ENCODE results near the gene KCNB1.

Gene KCNB1

GRCh38 chr20:49482621-49483017, at the start of gene KCNB1:
Gene KCNB1, minus strand, starts transcription at chr20:49482668. Its CDS starts 188 bp downstream, at chr20:49482480.
- no peak within 1 kb of the TSS for H3K9ac ChIP-seq (ENCODE audit: low read length)
- no peaks in the 10 kb centered on the region for H3K36me3 ChIP-seq (ENCODE audit: control insufficient read depth, low read depth, low read length)
- no peak within 1 kb of the TSS for H3K27ac ChIP-seq (ENCODE audit: low read length)
- H3K27me3 ChIP-seq (ENCODE audit: control insufficient read depth, insufficient read depth, low read length) = peaks cover 37% of the 10 kb centered on the region
- H3K9me3 ChIP-seq (ENCODE audit: control insufficient read depth, low read depth, low read length) = no peaks in the 10 kb centered on the region
- no peaks in the 10 kb centered on the region for H3K4me1 ChIP-seq (ENCODE audit: control insufficient read depth, low read depth, low read length)
- peak within 1 kb of the TSS; percentile 56 for H3K4me3 ChIP-seq (ENCODE audit: low read length)

- H3K9me3 ChIP-seq (ENCODE audit: control insufficient read depth, low read depth, low read length) = no peaks in the 10 kb centered on the region
- H3K36me3 ChIP-seq (ENCODE audit: control insufficient read depth, low read depth, low read length) = peaks cover 11% of the 10 kb centered on the region
- no peak overlapping the region for H3K4me3 ChIP-seq (ENCODE audit: low read length)
- H3K4me1 ChIP-seq (ENCODE audit: control insufficient read depth, low read depth, low read length) = peaks cover 5% of the 10 kb centered on the region
- no peaks in the 10 kb centered on the region for H3K27me3 ChIP-seq (ENCODE audit: control insufficient read depth, insufficient read depth, low read length)
- no peak overlapping the region for H3K9ac ChIP-seq (ENCODE audit: low read length)
- no peak overlapping the region for H3K27ac ChIP-seq (ENCODE audit: low read length)
These were observed 47.0 kb upstream of the KCNB1 start for GRCh38 chr20:49529470-49529869.

- Histone ChIP-seq H3K27ac (ENCODE audit: low read length) (no peak overlapping the region), H3K27me3 (ENCODE audit: control insufficient read depth, insufficient read depth, low read length) (no peaks in the 10 kb centered on the region), H3K4me3 (ENCODE audit: low read length) (no peak overlapping the region), H3K9ac (ENCODE audit: low read length) (no peak overlapping the region), H3K4me1 (ENCODE audit: control insufficient read depth, low read depth, low read length) (peaks cover 5% of the 10 kb centered on the region), H3K9me3 (ENCODE audit: control insufficient read depth, low read depth, low read length) (no peaks in the 10 kb centered on the region), H3K36me3 (ENCODE audit: control insufficient read depth, low read depth, low read length) (peaks cover 8% of the 10 kb centered on the region)
These were observed 44.1 kb upstream of the KCNB1 start for GRCh38 chr20:49526568-49526967.

GRCh38 chr20:49526056-49526455, 43.6 kb upstream of the KCNB1 start:
- peaks cover 8% of the 10 kb centered on the region for H3K36me3 ChIP-seq (ENCODE audit: control insufficient read depth, low read depth, low read length)
- no peak overlapping the region for H3K4me3 ChIP-seq (ENCODE audit: low read length)
- H3K4me1 ChIP-seq (ENCODE audit: control insufficient read depth, low read depth, low read length) = peaks cover 5% of the 10 kb centered on the region
- no peak overlapping the region for H3K27ac ChIP-seq (ENCODE audit: low read length)
- H3K27me3 ChIP-seq (ENCODE audit: control insufficient read depth, insufficient read depth, low read length) = no peaks in the 10 kb centered on the region
- no peaks in the 10 kb centered on the region for H3K9me3 ChIP-seq (ENCODE audit: control insufficient read depth, low read depth, low read length)
- H3K9ac ChIP-seq (ENCODE audit: low read length) = no peak overlapping the region

- no peaks in the 10 kb centered on the region for H3K27me3 ChIP-seq (ENCODE audit: control insufficient read depth, insufficient read depth, low read length)
- H3K36me3 ChIP-seq (ENCODE audit: control insufficient read depth, low read depth, low read length) = peaks cover 6% of the 10 kb centered on the region
- H3K9me3 ChIP-seq (ENCODE audit: control insufficient read depth, low read depth, low read length) = no peaks in the 10 kb centered on the region
- peaks cover 5% of the 10 kb centered on the region for H3K4me1 ChIP-seq (ENCODE audit: control insufficient read depth, low read depth, low read length)
- no peak overlapping the region for H3K27ac ChIP-seq (ENCODE audit: low read length)
- H3K4me3 ChIP-seq (ENCODE audit: low read length) = no peak overlapping the region
- H3K9ac ChIP-seq (ENCODE audit: low read length) = no peak overlapping the region
These were observed 41.4 kb upstream of the KCNB1 start for GRCh38 chr20:49523767-49524360.

GRCh38 chr20:49521356-49521755, 38.9 kb upstream of the KCNB1 start:
- Histone ChIP-seq H3K36me3 (ENCODE audit: control insufficient read depth, low read depth, low read length) (peaks cover 8% of the 10 kb centered on the region), H3K9me3 (ENCODE audit: control insufficient read depth, low read depth, low read length) (no peaks in the 10 kb centered on the region), H3K27ac (ENCODE audit: low read length) (no peak overlapping the region), H3K4me1 (ENCODE audit: control insufficient read depth, low read depth, low read length) (no peaks in the 10 kb centered on the region), H3K27me3 (ENCODE audit: control insufficient read depth, insufficient read depth, low read length) (no peaks in the 10 kb centered on the region), H3K4me3 (ENCODE audit: low read length) (no peak overlapping the region), H3K9ac (ENCODE audit: low read length) (no peak overlapping the region)

GRCh38 chr20:49519777-49520359, 37.4 kb upstream of the KCNB1 start:
- H3K9me3 ChIP-seq (ENCODE audit: control insufficient read depth, low read depth, low read length) = no peaks in the 10 kb centered on the region
- no peak overlapping the region for H3K4me3 ChIP-seq (ENCODE audit: low read length)
- H3K36me3 ChIP-seq (ENCODE audit: control insufficient read depth, low read depth, low read length) = peaks cover 5% of the 10 kb centered on the region
- H3K4me1 ChIP-seq (ENCODE audit: control insufficient read depth, low read depth, low read length) = no peaks in the 10 kb centered on the region
- no peak overlapping the region for H3K9ac ChIP-seq (ENCODE audit: low read length)
- no peaks in the 10 kb centered on the region for H3K27me3 ChIP-seq (ENCODE audit: control insufficient read depth, insufficient read depth, low read length)
- H3K27ac ChIP-seq (ENCODE audit: low read length) = no peak overlapping the region

- Histone ChIP-seq H3K9me3 (ENCODE audit: control insufficient read depth, low read depth, low read length) (no peaks in the 10 kb centered on the region), H3K9ac (ENCODE audit: low read length) (no peak overlapping the region), H3K36me3 (ENCODE audit: control insufficient read depth, low read depth, low read length) (peaks cover 5% of the 10 kb centered on the region), H3K4me3 (ENCODE audit: low read length) (no peak overlapping the region), H3K27ac (ENCODE audit: low read length) (no peak overlapping the region), H3K4me1 (ENCODE audit: control insufficient read depth, low read depth, low read length) (no peaks in the 10 kb centered on the region), H3K27me3 (ENCODE audit: control insufficient read depth, insufficient read depth, low read length) (no peaks in the 10 kb centered on the region)
These were observed 36.8 kb upstream of the KCNB1 start for GRCh38 chr20:49519212-49519712.

GRCh38 chr20:49518576-49518975, 36.1 kb upstream of the KCNB1 start:
- H3K27me3 ChIP-seq (ENCODE audit: control insufficient read depth, insufficient read depth, low read length) = no peaks in the 10 kb centered on the region
- H3K27ac ChIP-seq (ENCODE audit: low read length) = no peak overlapping the region

GRCh38 chr20:49517805-49518100, 35.3 kb upstream of the KCNB1 start:
- Histone ChIP-seq H3K4me1 (ENCODE audit: control insufficient read depth, low read depth, low read length) (no peaks in the 10 kb centered on the region), H3K4me3 (ENCODE audit: low read length) (no peak overlapping the region), H3K36me3 (ENCODE audit: control insufficient read depth, low read depth, low read length) (peaks cover 5% of the 10 kb centered on the region), H3K9me3 (ENCODE audit: control insufficient read depth, low read depth, low read length) (no peaks in the 10 kb centered on the region), H3K27me3 (ENCODE audit: control insufficient read depth, insufficient read depth, low read length) (no peaks in the 10 kb centered on the region), H3K9ac (ENCODE audit: low read length) (no peak overlapping the region), H3K27ac (ENCODE audit: low read length) (no peak overlapping the region)

More at GRCh38 chr20:49518576-49518975, 36.1 kb upstream of the KCNB1 start:
- no peaks in the 10 kb centered on the region for H3K4me1 ChIP-seq (ENCODE audit: control insufficient read depth, low read depth, low read length)
- no peaks in the 10 kb centered on the region for H3K9me3 ChIP-seq (ENCODE audit: control insufficient read depth, low read depth, low read length)
- H3K9ac ChIP-seq (ENCODE audit: low read length) = no peak overlapping the region
- no peak overlapping the region for H3K4me3 ChIP-seq (ENCODE audit: low read length)
- H3K36me3 ChIP-seq (ENCODE audit: control insufficient read depth, low read depth, low read length) = peaks cover 5% of the 10 kb centered on the region

- Histone ChIP-seq H3K4me1 (ENCODE audit: control insufficient read depth, low read depth, low read length) (no peaks in the 10 kb centered on the region), H3K27me3 (ENCODE audit: control insufficient read depth, insufficient read depth, low read length) (no peaks in the 10 kb centered on the region), H3K9ac (ENCODE audit: low read length) (no peak overlapping the region), H3K36me3 (ENCODE audit: control insufficient read depth, low read depth, low read length) (peaks cover 5% of the 10 kb centered on the region), H3K4me3 (ENCODE audit: low read length) (no peak overlapping the region), H3K27ac (ENCODE audit: low read length) (no peak overlapping the region), H3K9me3 (ENCODE audit: control insufficient read depth, low read depth, low read length) (no peaks in the 10 kb centered on the region)
These were observed 34.7 kb upstream of the KCNB1 start for GRCh38 chr20:49516916-49517804.

Measured in iPS-18a (cell line).